ENCODE results near the gene TYMP.

Gene TYMP

DNA sequence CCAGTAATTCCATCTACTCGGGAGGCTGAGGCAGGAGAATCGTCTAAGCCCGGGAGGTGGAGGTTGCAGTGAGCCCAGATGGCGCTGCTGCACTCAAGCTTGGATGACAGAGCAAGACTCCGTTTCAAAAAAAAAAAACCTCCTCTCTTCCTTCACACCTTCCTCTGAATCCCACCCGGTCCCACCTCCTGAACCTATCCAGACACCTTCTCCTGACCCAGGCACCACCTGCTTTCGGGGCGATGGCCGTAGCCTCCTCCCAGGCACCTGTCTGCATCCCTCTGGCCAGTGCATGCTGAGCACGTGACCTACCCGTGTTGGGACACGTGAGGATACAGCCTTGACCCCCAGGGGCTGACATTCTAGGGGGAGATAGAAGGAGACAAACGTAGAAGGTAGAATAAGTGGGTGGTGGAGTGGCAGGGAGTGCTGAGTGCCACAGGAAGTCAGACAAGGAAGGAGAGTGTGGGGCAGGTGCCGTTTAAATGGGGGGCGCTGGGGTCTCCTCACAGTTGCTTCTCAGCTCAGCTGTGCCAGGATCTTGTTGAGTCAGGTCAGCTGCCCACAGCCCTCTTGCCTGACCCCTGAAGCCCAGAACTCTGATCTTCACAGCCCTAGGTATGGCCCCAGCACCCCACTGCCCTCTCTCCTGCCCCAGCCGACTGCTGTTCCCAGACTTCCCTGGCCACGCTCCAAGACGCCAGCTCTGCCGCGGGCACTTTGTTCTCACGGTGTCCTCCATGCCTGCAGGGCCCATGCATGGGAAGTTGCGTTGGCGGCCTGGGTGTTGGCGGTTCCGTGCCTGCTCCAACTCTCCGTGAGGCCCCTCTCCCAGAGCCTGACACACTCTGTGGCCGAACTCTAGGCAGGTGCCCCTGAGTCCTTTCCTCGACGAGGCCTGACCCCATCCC lies 44.3 kb downstream of the TYMP start:
- no peak for DNase-seq (ENCODE audit: low read depth, low spot score)

- DNase-seq (ENCODE audit: low read depth, low spot score), result no peak
Observed at GRCh38 chr22:50483977-50484853, 45.6 kb downstream of the TYMP start.

DNA sequence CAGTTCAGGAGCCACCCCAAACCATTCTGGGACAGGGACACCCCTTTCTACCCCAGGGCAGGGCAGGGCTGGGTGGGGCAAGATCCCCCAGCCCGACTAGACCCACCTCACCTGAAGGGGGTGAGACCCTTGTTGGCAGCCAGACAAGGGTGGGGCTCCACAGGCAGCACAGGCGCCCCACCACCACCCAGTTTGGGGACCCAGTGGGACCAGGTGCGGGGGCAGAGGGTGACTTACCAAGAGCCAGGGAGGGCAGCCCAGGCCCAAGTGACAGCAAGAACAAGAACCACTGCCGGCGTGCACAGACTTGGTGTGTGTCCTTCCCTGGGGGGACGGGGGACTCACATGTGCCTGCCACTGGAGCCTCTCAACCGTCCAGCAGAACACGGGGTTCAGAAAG lies 46.3 kb downstream of the TYMP start:
- no peak for DNase-seq (ENCODE audit: low read depth, low spot score)

- no peak for DNase-seq (ENCODE audit: low read depth, low spot score)
Observed at GRCh38 chr22:50483106-50483505, 46.7 kb downstream of the TYMP start.

GRCh38 chr22:50482107-50483074 lies 47.4 kb downstream of the TYMP start:
- DNase-seq (ENCODE audit: low read depth, low spot score), result no peak

DNA sequence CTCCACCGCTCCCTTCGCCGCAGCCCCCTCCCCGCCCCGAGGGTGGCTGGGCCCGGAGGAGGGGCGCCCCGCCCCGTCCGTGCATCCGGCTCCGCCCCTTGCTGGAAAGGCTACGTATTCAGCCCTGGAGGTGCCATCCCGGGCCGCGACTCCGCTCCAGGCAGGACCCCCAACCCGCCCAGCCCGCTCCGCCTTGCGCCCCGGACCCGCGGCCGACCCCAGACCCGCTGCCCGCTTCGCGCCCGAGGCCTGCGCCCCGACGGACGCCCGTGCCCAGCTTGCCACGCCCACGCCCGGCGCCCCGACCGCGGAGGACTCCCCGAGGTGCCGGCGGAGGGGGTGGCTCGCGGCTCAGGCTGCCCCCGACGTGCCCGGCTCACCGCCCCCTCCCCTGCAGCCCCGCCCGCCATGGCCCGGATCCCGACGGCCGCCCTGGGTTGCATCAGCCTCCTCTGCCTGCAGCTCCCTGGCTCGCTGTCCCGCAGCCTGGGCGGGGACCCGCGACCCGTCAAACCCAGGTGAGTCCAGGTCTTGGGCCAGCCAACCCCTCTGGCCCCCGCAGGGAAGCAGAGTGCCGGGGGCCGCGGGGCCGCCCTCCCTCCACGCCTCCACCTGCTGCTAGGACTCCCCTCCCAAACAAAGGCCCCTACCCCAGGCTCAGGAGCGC lies 48.2 kb downstream of the TYMP start, which contains the start of gene ADM2:
Gene ADM2 (plus strand): TSS at position 104 of the 667 bp plus-strand sequence. CDS start 305 bp downstream, at position 409.
- DNase-seq (ENCODE audit: low read depth, low spot score), result no peak

GRCh38 chr22:50481045-50481439 lies 48.8 kb downstream of the TYMP start:
- DNase-seq (ENCODE audit: low read depth, low spot score), result no peak

GRCh38 chr22:50479721-50480120 lies 50.1 kb downstream of the TYMP start:
- no peak for DNase-seq (ENCODE audit: low read depth, low spot score)

- no peak for DNase-seq (ENCODE audit: low read depth, low spot score)
Observed at GRCh38 chr22:50477923-50478322, 51.9 kb downstream of the TYMP start.

DNA sequence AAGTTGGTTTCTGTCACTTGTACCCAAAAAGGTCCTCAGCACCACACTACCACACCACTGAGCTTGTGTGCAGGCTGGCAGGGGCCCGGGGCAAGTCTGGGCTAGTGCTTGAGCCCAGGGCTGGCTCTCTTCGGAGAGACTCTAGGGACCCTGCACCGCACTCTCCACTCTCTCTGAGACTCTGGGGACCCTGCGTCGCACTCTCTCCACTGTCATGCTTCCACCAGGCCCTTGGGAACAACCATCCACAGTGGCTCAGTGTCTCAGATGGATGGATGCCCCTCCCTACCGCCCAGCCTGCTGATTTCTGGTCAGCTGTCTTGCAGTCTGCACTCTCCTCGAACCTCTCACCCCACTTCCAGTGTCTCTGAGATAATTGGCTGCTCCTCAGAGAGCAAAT lies 52.9 kb downstream of the TYMP start:
- no peak for DNase-seq (ENCODE audit: low read depth, low spot score)
